Cardiac muscle cell (in vitro differentiated cells and primary cell): Measurements from ENCODE around the gene RPS19BP1. TPM values are rescaled to one million over a fixed set of nuclear protein-coding genes. Genes with fewer than 3 reads are reported as not detected.

Experiments used
- DNase-seq, 2 donors: peaks; one replicate each; pipeline versions ENCODE4 v3.0.0 to v3.0.0-alpha.2; 2010 to 2017; ENCODE audit warnings: low read depth in 1 of 2, low spot score in 1 of 2
- H3K27ac ChIP-seq: fragments of 200-600 bp; sonication (generic); 2 replicates; pipeline ENCODE4 v1.5.1; 2016
- H3K27me3 ChIP-seq: fragments of 200-600 bp; sonication (generic); 2 replicates; pipeline ENCODE4 v1.6.0; 2016; ENCODE audit warnings: control low read depth
- H3K36me3 ChIP-seq: fragments of 200-600 bp; sonication (generic); 2 replicates; pipeline ENCODE4 v1.5.1; 2016; ENCODE audit warnings: control low read depth
- H3K4me1 ChIP-seq: fragments of 200-600 bp; sonication (generic); 2 replicates; pipeline ENCODE4 v1.8.1; 2017; ENCODE audit warnings: low read depth, mild to moderate bottlenecking, mixed run types
- H3K4me3 ChIP-seq: fragments of 200-600 bp; sonication (generic); 2 replicates; pipeline ENCODE4 v1.5.1; 2016; ENCODE audit warnings: mild to moderate bottlenecking
- H3K9me3 ChIP-seq: fragments of 200-600 bp; sonication (generic); 2 replicates; pipeline ENCODE4 v1.5.1; 2017; ENCODE audit warnings: low read depth, mild to moderate bottlenecking, control low read depth
- CTCF ChIP-seq: IDR thresholded peaks from 2 replicates; pipeline ENCODE4 v1.5.1; 2012; ENCODE audit warnings: low read depth, mild to moderate bottlenecking, low read length
- polyA plus RNA-seq: library from polyadenylated mRNA; unstranded; fragments of >200 nt; fragmentation: Nextera tagmentation; extraction: Ambion mirVana; gene quantifications from 2 replicates; pipeline ENCODE4 v1.2.1, GENCODE V29; 2016
- total RNA-seq: library from RNA; depleted of rRNA; stranded (reverse); fragments of >200 nt; gene quantifications from 2 replicates; pipeline ENCODE4 v1.2.3, GENCODE V29; 2016

RPS19BP1 gene
- total RNA-seq (144 and 169 TPM in 2 replicates), polyA plus RNA-seq (112 and 150 TPM in 2 replicates)

- peaks cover 7% of the 10 kb centered on the region for H3K4me1 ChIP-seq
- no peak for TF ChIP-seq CTCF
These were observed at the start of gene RPS19BP1 for GRCh38 chr22:39532215-39533073. TSS of gene RPS19BP1 (minus strand) at chr22:39532748. CDS start at chr22:39532738, 10 bp downstream.

GRCh38 chr22:39581303-39581702 lies 48.8 kb upstream of the RPS19BP1 start:
- H3K4me3 ChIP-seq = no peak overlapping the region
- no peaks in the 10 kb centered on the region for H3K27me3 ChIP-seq
- no peak for DNase-seq
- no peak for TF ChIP-seq CTCF
- H3K27ac ChIP-seq = no peak overlapping the region
- H3K4me1 ChIP-seq = no peaks in the 10 kb centered on the region
- H3K36me3 ChIP-seq = no peaks in the 10 kb centered on the region
- no peaks in the 10 kb centered on the region for H3K9me3 ChIP-seq

More at GRCh38 chr22:39532215-39533073, at the start of gene RPS19BP1:
- Histone ChIP-seq H3K27ac (peak within 1 kb of the TSS; percentile 74), H3K4me3 (peak within 1 kb of the TSS; percentile 71), H3K27me3 (no peaks in the 10 kb centered on the region), H3K9me3 (no peaks in the 10 kb centered on the region), H3K36me3 (no peaks in the 10 kb centered on the region)
- DNase-seq = peak; percentile 100

- Histone ChIP-seq H3K27ac (no peak overlapping the region), H3K4me1 (no peaks in the 10 kb centered on the region), H3K36me3 (no peaks in the 10 kb centered on the region), H3K9me3 (no peaks in the 10 kb centered on the region), H3K27me3 (no peaks in the 10 kb centered on the region), H3K4me3 (no peak overlapping the region)
- TF ChIP-seq CTCF = no peak
- no peak for DNase-seq
These were observed 48.2 kb upstream of the RPS19BP1 start for GRCh38 chr22:39580795-39581194.

- H3K27ac ChIP-seq = no peak overlapping the region
- H3K4me3 ChIP-seq = no peak overlapping the region
These were observed 47.5 kb upstream of the RPS19BP1 start for GRCh38 chr22:39580006-39580441.

GRCh38 chr22:39577900-39578299 lies 45.4 kb upstream of the RPS19BP1 start:
- Histone ChIP-seq H3K36me3 (no peaks in the 10 kb centered on the region), H3K4me1 (no peaks in the 10 kb centered on the region), H3K27ac (no peak overlapping the region), H3K9me3 (no peaks in the 10 kb centered on the region), H3K27me3 (no peaks in the 10 kb centered on the region), H3K4me3 (no peak overlapping the region)
- no peak for TF ChIP-seq CTCF
- DNase-seq = no peak

More at GRCh38 chr22:39580006-39580441, 47.5 kb upstream of the RPS19BP1 start:
- TF ChIP-seq CTCF = no peak
- no peak for DNase-seq
- Histone ChIP-seq H3K9me3 (no peaks in the 10 kb centered on the region), H3K27me3 (no peaks in the 10 kb centered on the region), H3K36me3 (no peaks in the 10 kb centered on the region), H3K4me1 (no peaks in the 10 kb centered on the region)
